ENCODE measurements around the gene TMEM135. TPM values are rescaled to one million over a fixed set of nuclear protein-coding genes. Genes with fewer than 3 reads are reported as not detected.

Gene TMEM135
- total RNA-seq, 1 donor from 2014 or later: 38.1 TPM

GRCh38 chr11:87304412-87304811 lies 266.7 kb downstream of the TMEM135 start:
- no peak for DNase-seq
- TF ChIP-seq CTCF (IDR thresholded peaks at IDR 0.05; ENCODE audit: partially characterized antibody, unreplicated experiment): no peak

GRCh38 chr11:87306262-87306851 lies 268.6 kb downstream of the TMEM135 start:
- no peak for TF ChIP-seq CTCF (IDR thresholded peaks at IDR 0.05; ENCODE audit: partially characterized antibody, unreplicated experiment)
- Mint-ChIP-seq H3K27me3 (ENCODE audit: unreplicated experiment) (no peaks in the 10 kb centered on the region), H3K9me3 (ENCODE audit: unreplicated experiment) (peaks cover 1% of the 10 kb centered on the region), H3K4me3 (ENCODE audit: unreplicated experiment) (no peak overlapping the region), H3K27ac (ENCODE audit: unreplicated experiment) (no peak overlapping the region), H3K36me3 (ENCODE audit: unreplicated experiment) (no peaks in the 10 kb centered on the region), H3K4me1 (ENCODE audit: low read depth, unreplicated experiment) (peaks cover 4% of the 10 kb centered on the region)
- DNase-seq: no peak

More at GRCh38 chr11:87304412-87304811, 266.7 kb downstream of the TMEM135 start:
- no peaks in the 10 kb centered on the region for H3K27me3 Mint-ChIP-seq (ENCODE audit: unreplicated experiment)
- H3K27ac Mint-ChIP-seq (ENCODE audit: unreplicated experiment): no peak overlapping the region
- H3K9me3 Mint-ChIP-seq (ENCODE audit: unreplicated experiment): no peaks in the 10 kb centered on the region
- no peaks in the 10 kb centered on the region for H3K36me3 Mint-ChIP-seq (ENCODE audit: unreplicated experiment)
- peaks cover 3% of the 10 kb centered on the region for H3K4me1 Mint-ChIP-seq (ENCODE audit: low read depth, unreplicated experiment)
- no peak overlapping the region for H3K4me3 Mint-ChIP-seq (ENCODE audit: unreplicated experiment)

DNA sequence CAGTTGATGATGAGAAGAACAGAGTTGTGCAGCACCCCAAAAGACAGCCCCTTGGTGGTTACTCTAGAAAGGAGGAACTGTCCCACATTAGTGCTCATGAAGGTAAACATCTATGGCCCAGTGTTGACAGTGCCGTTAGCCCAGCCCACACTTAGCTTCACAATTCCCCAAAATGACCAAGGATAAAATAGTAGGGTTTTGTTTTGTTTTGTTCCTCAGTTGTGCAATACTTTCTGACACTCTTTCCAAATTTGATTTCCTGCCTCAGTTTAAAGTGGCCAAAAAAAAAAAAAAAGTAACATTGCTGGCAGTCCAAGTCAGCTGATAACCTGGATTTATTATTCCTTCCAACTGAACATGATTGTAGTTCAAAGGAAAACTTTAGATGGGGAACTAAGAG lies 269.4 kb downstream of the TMEM135 start:
- no peak for DNase-seq
- Mint-ChIP-seq H3K4me1 (ENCODE audit: low read depth, unreplicated experiment) (peaks cover 5% of the 10 kb centered on the region), H3K4me3 (ENCODE audit: unreplicated experiment) (no peak overlapping the region), H3K36me3 (ENCODE audit: unreplicated experiment) (no peaks in the 10 kb centered on the region), H3K9me3 (ENCODE audit: unreplicated experiment) (peaks cover 1% of the 10 kb centered on the region), H3K27me3 (ENCODE audit: unreplicated experiment) (no peaks in the 10 kb centered on the region), H3K27ac (ENCODE audit: unreplicated experiment) (no peak overlapping the region)
- no peak for TF ChIP-seq CTCF (IDR thresholded peaks at IDR 0.05; ENCODE audit: partially characterized antibody, unreplicated experiment)

- Mint-ChIP-seq H3K4me1 (ENCODE audit: low read depth, unreplicated experiment) (peaks cover 6% of the 10 kb centered on the region), H3K27ac (ENCODE audit: unreplicated experiment) (no peak overlapping the region), H3K4me3 (ENCODE audit: unreplicated experiment) (no peak overlapping the region), H3K36me3 (ENCODE audit: unreplicated experiment) (no peaks in the 10 kb centered on the region), H3K27me3 (ENCODE audit: unreplicated experiment) (no peaks in the 10 kb centered on the region), H3K9me3 (ENCODE audit: unreplicated experiment) (peaks cover 1% of the 10 kb centered on the region)
- no peak for TF ChIP-seq CTCF (IDR thresholded peaks at IDR 0.05; ENCODE audit: partially characterized antibody, unreplicated experiment)
- no peak for DNase-seq
Measured at GRCh38 chr11:87315229-87315628, 277.5 kb downstream of the TMEM135 start.

DNA sequence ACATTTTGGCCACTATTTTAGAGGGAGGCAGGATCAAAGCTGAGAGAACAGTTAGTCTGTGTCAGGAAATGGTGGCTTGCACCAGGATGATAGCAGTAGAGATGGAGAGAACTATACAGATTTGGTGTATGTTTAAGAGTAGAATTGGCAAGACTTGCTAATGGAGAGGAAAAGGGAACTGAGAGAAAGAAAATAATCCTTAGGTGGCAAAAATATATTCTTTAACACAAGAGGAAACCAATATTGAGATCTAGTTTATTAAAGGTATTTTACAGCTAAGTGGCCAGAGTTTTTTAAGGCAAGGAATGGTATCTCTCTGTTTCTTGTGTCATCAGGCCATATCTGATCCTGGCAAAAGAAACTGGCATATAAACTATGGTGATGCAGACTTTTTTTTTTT lies 278.8 kb downstream of the TMEM135 start:
- no peaks in the 10 kb centered on the region for H3K9me3 Mint-ChIP-seq (ENCODE audit: unreplicated experiment)
- H3K36me3 Mint-ChIP-seq (ENCODE audit: unreplicated experiment): no peaks in the 10 kb centered on the region
- no peak for TF ChIP-seq CTCF (IDR thresholded peaks at IDR 0.05; ENCODE audit: partially characterized antibody, unreplicated experiment)
- peaks cover 4% of the 10 kb centered on the region for H3K4me1 Mint-ChIP-seq (ENCODE audit: low read depth, unreplicated experiment)
- H3K27me3 Mint-ChIP-seq (ENCODE audit: unreplicated experiment): no peaks in the 10 kb centered on the region
- no peak for DNase-seq
- no peak overlapping the region for H3K27ac Mint-ChIP-seq (ENCODE audit: unreplicated experiment)
- no peak overlapping the region for H3K4me3 Mint-ChIP-seq (ENCODE audit: unreplicated experiment)
